DMS53 treated with DMSO at 0.1 percent for 48 hours (cell line): ENCODE results near the gene HOXB4.

Experiments
- DNase-seq: peaks from one replicate; lab custom pipeline; 2025; ENCODE audit not compliant: unreplicated experiment; lab: John Stamatoyannopoulos, UW

HOXB4 gene

GRCh38 chr17:48575066-48575582, 3.0 kb downstream of the HOXB4 start:
- no peak for DNase-seq

- DNase-seq, result no peak
Observed at GRCh38 chr17:48574505-48575065, 3.6 kb downstream of the HOXB4 start.

- DNase-seq, result no peak
Observed at GRCh38 chr17:48571826-48572417, 6.2 kb downstream of the HOXB4 start.

- no peak for DNase-seq
Observed at GRCh38 chr17:48571024-48571818, 6.9 kb downstream of the HOXB4 start.

- DNase-seq, result no peak
Observed at GRCh38 chr17:48570325-48571023, 7.7 kb downstream of the HOXB4 start.

- no peak for DNase-seq
Observed at GRCh38 chr17:48569674-48570324, 8.4 kb downstream of the HOXB4 start.

- DNase-seq, result no peak
Observed at GRCh38 chr17:48569240-48569582, 8.9 kb downstream of the HOXB4 start.

GRCh38 chr17:48568499-48569239, 9.5 kb downstream of the HOXB4 start:
- no peak for DNase-seq

- DNase-seq, result no peak
Observed at GRCh38 chr17:48567646-48568354, 10.3 kb downstream of the HOXB4 start.

- DNase-seq, result no peak
Observed at GRCh38 chr17:48567209-48567608, 10.9 kb downstream of the HOXB4 start.

GRCh38 chr17:48566717-48567116, 11.4 kb downstream of the HOXB4 start:
- no peak for DNase-seq

- no peak for DNase-seq
Observed at GRCh38 chr17:48565925-48566710, 12.0 kb downstream of the HOXB4 start.

GRCh38 chr17:48565022-48565554, 13.1 kb downstream of the HOXB4 start:
- no peak for DNase-seq

- DNase-seq, result no peak
Observed at GRCh38 chr17:48564188-48565021, 13.7 kb downstream of the HOXB4 start.

GRCh38 chr17:48563867-48564187, 14.3 kb downstream of the HOXB4 start:
- DNase-seq, result no peak

- DNase-seq, result no peak
Observed at GRCh38 chr17:48563385-48563838, 14.7 kb downstream of the HOXB4 start.

- DNase-seq, result no peak
Observed at GRCh38 chr17:48562934-48563333, 15.2 kb downstream of the HOXB4 start.
